HG03108 (cell line): ENCODE measurements around the gene UBAP1L.
"Not testable (repeated sequence)": the region's sequence is repeated elsewhere in the genome, so short reads cannot be mapped to it uniquely, and the experiment has no call there.

Experiments used
- ATAC-seq: cut with Tn5 transposase; IDR thresholded peaks from one replicate; pipeline ENCODE4 v1.9.1; 2021; ENCODE audit warnings: moderate library complexity; ENCODE audit not compliant: unreplicated experiment

Gene UBAP1L

DNA sequence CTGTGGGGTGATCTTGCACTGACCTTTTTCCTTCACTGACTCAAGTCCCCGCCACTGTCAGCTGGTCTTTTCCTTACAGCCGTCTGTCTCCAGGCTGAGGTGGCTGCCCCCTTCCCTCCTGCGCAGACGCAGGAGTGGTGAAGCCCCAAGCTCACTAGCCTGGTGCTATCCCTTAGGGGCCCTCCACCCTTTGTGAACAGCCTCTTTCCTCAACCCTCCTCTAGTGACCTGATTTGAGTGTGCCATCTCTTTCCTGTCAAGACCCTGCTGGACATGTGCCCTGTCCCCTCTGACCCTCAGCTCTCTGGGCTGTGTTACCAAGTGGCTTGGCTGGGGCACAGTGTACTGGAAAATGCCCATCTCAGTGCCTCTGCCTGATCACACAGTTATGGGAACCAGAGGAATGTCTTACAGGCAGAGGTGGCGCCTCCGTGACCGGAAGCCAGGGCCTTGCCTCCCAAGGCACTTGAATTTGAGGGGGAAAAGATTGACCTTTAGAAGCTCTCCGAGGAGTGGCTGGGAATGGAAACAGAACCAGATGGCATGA is 29.7 kb downstream of the UBAP1L start:
- no peak for ATAC-seq

DNA sequence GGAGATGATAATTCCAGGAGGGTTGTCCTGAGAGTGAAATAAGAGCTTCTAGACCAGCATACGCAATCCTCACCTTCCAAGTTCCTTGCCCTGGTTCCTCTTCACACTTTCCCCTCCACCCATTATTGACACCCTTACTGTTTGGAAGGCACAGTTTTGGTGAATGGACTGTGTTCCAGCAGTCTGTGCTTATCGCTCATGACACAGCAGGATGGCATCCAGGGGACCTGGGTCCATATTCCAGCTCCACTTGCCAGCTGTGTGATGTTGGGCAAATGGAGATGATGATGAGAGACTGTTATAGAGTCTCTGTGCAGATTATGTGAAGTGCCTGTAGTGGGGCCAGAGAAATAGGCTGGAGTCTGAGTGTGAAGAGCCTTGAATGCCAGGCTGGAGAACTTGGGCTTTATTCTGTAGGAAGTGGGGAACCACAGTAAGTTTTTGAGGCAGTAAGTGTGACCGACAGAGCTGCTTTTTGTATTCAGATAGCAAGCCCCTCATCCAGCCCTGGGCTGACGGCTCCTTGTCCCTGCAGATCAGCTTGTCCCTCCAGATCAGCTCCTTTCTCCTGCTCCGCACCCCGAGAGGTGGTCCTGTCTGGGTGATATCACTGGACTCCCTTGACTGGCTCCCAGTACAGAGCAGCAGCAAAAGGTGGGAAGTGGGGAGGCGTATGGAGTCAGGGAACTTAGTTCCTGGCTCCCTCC is 30.3 kb downstream of the UBAP1L start:
- no peak for ATAC-seq

DNA sequence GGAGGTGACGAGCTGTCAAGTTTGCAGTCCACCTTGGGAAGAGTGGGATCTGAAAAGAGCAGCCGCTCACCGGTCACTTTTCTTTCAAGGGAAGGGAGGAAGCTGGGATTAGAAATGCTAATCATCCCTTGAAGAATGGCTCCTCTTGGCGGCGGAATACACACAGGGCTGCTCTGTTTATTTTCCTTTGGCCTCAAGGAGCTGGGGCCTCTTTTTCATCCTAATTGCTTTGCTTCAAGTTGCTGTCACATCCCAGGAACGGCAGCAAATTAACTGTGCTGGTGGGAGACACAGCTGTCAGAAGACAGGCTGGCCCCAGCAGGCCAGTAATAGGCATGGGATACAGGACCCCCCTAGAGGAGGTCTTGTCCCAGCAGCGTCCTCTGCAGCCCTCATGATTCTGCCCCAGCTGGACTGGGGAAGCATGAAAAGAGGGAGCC is 31.7 kb downstream of the UBAP1L start:
- no peak for ATAC-seq

DNA sequence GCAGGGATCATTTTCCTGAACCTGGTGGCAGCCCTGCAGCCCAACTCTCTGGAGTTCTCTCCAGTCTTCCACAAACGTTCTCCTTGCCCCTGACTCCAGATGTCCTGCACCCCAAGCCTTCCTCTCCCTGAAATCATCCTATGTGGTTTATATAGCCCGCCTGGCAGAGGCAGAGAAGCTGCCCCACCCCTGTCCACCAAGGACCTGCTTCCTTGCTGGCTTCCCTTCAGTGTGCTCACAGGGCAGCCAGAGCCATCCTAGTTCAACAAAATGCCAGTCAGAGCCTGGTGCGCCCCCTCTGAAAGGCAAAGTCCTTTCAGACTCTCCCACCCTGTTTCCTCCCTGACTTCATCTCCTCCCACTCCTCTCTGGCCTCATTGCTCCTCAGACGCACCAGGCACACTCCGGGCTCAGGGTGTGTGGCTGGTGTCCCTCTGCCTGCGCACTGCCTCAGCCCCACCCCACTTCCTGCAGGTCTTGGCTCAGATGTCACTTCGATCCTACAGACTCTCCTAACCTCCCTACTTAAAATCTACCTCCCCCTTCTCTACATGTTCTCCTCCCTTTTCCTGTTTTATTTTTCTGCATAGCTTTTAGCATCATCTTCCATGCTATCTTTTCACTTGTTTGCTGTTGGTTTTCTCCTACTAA is 32.6 kb downstream of the UBAP1L start:
- ATAC-seq, result no peak

DNA sequence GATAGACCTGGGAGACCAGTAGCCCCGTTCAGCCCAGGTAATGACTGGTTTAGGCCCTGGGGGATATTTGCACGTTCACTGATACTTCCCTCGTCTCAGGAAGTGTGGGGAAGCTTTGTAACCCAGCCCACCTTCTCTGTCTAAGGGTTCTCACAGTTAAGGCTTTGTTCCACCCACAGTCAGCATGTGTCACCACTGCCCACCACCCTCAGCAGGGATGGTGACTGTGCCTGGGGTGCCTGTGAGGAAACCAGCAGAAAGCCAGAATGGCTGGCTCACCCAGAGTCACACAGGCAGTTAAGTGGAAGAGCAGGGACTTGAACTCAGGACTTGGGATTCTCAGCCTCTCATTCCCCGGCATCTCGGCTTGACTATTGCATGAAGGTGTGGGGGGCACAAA is 33.2 kb downstream of the UBAP1L start:
- ATAC-seq, result no peak

DNA sequence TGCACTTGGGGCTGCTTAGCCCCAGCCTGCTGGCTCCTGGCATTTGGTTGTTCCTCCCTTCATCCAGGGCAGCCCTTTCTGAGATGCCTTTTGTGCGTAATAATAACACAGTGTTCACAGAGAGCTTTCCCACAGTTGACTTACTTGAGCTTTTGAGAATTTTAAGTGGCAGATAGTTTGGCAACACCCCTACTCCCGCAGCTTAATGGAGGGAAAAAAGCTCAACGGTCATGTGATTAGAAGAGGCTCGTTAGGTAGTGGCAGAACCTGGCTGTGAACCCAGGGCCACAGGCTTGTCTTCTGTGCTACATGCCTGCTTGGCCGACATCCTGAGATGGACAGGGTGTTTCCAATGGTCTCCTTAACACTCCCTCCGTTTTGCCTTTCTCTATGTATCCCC is 33.7 kb downstream of the UBAP1L start:
- ATAC-seq, result no peak

DNA sequence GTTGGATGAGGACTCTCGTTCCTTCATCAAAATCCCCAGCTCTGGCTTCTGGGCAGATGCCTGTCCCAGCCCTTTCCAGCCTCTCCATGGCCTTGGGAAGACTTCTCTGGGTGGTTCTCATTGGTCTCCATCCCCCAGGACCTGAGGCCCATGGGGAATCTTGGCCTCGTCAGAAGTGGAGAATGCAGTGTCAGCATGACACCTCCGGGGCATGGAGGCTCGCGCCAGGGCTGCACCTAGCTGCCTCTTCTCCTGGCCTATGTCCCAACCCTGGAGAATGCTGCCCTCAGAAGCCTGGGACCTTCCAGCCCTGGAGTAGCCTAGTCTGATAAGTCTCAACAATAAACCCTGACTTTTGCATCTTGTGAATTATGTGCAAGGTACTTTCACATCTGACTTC is 35.4 kb downstream of the UBAP1L start:
- no peak for ATAC-seq

DNA sequence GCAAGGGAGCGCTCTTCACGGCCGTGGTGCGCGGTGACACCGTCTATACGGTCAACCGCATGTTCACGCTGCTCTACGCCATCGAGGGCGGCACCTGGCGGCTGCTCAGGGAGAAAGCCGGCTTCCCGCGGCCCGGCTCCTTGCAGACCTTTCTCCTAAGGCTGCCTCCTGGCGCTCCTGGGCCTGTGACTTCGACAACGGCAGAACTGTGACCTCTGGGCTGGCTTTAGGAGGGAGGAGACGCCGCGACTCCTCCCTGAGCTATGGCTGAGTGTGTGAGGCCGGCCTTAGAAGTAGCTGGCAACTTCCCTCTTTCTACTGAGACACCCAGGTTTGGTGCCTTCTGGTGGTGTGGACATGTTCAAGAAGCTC is 37.0 kb downstream of the UBAP1L start:
- no peak for ATAC-seq

DNA sequence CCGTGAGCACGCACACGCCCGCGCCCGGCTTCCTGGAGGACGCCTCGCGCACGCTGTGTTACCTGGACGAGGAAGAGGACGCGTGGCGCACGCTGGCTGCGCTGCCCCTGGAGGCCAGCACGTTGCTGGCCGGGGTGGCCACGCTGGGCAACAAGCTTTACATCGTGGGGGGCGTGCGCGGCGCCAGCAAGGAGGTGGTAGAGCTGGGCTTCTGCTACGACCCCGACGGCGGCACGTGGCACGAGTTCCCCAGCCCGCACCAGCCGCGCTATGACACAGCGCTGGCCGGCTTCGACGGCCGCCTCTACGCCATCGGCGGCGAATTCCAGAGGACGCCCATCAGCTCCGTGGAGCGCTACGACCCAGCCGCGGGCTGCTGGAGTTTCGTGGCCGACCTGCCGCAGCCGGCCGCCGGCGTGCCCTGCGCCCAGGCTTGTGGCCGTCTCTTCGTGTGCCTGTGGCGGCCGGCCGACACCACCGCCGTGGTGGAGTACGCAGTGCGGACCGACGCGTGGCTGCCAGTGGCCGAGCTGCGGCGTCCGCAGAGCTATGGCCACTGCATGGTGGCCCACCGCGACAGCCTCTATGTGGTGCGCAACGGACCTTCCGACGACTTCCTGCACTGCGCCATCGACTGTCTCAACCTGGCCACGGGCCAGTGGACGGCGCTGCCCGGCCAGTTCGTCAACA is 37.6 kb downstream of the UBAP1L start:
- ATAC-seq, result no peak

DNA sequence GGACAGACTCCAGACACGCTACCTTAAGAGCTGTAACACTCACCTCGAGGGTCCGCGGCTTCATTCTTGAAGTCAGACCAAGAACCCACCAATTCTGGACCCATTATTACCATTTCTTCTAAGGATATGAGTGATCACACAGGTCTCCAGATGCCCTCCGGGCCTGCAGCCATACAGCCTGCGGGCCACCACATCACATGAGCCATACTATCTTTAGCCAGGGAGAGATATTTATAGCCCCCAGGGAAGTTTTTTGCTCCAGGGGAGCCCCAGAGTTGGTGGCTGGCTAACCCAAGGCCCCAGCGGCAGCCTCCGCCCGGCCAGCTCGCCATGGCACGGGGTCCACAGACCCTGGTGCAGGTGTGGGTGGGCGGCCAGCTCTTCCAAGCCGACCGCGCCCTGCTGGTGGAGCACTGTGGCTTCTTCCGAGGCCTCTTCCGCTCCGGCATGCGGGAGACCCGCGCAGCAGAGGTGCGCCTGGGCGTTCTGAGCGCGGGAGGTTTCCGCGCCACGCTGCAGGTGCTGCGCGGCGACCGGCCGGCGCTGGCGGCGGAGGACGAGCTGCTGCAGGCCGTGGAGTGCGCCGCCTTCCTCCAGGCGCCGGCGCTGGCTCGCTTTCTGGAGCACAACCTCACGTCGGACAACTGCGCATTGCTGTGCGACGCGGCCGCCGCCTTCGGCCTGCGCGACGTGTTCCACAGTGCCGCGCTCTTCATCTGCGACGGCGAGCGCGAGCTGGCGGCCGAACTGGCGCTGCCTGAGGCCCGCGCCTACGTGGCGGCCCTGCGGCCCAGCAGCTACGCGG is 38.3 kb downstream of the UBAP1L start, which contains the start of gene KBTBD13:
TSS of gene KBTBD13 (plus strand) at position 261 of the 805 bp plus-strand sequence. CDS start at position 331, 70 bp downstream.
- ATAC-seq, result no peak

DNA sequence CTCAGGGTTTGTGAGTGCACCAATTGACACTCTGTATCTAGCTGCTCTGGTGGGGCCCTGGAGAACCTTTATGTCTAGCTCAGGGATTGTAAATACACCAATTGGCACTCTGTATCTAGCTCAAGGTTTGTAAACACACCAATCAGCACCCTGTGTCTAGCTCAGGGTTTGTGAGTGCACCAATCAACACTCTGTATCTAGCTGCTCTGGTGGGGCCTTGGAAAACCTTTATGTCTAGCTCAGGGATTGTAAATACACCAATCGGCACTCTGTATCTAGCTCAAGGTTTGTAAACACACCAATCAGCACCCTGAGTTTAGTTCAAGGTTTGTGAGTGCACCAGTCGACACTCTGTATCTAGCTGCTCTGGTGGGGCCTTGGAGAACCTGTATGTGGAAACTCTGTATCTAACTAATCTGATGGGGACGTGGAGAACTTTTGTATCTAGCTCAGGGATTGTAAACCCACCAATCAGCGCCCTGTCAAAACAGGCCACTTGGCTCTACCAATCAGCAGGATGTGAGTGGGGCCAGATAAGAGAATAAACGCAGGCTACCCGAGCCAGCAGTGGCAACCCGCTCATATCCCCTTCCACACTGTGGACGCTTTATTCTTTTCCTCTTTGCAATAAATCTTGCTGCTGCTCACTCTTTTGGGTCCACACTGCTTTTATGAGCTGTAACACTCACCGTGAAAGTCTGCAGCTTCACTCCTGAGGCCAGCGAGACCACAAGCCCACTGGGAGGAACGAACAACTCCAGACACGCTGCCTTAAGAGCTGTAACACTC is 39.2 kb downstream of the UBAP1L start:
- ATAC-seq, result not testable (repeated sequence)

DNA sequence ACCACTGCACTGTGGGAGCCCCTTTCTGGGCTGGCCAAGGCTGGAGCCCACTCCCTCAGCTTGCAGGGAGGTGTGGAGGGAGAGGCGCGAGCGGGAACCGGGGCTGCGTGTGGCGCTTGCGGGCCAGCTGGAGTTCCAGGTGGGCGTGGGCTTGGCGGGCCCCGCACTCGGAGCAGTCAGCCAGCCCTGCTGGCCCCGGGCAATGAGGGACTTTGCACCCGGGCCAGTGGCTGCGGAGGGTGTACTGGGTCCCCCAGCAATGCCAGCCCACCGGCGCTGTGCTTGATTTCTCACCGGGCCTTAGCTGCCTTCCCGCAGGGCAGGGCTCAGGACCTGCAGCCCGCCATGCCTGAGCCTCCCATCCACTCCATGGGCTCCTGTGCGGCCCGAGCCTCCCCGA is 40.1 kb downstream of the UBAP1L start:
- ATAC-seq, result not testable (repeated sequence)

DNA sequence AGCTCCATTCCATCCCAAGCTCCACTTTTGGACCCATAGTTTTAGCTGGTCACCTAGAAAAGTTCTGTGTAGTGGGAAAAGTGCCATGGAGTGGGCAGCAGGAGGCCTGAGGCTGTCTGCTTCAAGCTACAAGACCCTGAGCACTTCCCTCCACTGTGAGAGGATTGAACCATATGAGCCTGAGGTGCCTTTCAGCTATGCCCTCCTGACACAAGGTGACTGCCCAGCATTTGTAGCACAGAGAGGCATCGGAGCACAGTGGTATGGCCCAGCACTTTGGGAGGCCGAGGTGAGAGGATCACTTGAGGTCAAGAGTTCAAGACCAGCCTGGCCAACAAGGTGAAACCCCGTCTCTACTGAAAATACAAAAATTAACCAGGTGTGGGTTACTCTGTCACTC is 42.4 kb downstream of the UBAP1L start:
- no peak for ATAC-seq

DNA sequence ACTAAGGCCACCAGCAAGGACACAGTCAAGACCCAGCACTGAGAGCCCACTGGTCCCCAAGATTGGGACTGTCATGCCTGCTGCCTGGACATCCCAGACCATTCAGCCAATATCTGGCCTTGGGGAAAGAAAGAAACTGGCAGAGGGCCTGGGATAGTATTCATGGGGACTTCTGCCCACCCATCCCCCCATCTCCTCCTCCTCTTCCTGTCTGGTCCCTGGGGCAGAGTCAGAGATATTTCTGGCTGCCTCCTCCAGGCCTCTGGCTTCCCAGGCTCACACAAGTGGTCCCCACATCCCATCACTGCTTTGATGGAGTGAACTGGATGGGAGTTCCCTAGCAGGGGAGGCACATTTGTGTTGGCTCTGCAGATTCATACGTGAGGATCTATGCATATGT is 43.0 kb downstream of the UBAP1L start:
- ATAC-seq, result no peak

DNA sequence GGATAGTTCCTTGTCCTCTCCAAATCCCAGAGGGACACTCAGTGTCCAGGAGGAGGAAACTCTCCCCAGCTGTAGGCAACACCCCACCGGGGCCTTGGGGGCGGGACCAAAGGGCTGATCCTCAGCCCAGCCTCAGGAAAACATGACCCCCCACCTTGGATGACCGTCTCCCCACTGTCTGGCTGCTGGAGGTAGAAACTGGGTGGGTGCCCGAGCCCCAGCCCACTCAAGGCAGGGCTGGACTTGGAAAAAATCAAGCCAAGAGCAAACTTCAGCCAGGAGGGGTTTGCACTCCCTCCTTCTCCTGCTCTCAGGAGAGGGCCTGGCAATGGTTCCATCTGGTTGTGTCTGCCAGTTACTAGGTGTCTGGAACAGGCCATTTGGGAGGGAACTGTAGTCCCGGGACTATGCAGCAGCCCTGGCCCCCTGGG is 43.6 kb downstream of the UBAP1L start:
- ATAC-seq, result no peak

DNA sequence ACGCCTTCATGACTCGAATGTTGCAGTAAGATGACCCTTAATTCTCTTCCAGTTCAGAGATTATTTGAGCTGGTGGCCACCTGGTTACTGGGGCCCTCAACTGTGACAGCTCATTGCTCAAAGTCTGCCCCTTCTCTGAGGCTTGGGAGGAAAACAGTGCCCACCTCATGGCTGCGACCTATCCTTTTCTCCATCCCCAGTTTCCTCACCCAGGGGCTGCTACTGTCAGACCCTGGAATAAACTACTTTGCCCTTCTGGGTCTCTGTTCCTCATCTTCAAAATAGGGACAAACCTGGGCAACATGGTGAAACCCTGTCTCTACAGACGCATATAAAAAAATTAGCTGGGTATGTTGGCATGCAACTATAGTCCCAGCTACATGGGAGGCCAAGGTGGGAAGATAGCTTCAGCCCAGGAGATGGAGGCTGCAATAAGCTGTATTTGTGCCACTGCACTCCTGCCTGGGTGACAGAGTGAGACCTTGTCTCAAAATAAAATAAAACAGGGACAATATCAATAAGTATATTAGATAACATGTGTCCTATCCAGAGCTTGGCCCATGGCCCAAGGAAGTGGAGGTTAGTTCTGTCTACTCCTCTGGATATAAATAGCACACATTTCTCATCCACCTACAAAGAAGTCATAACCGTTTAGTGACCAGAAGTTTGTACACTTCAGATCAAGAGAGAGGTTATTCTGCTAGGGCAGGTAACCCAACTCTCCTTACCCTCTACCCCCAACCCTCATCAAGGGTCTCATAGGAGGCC is 45.0 kb downstream of the UBAP1L start:
- ATAC-seq, result no peak

DNA sequence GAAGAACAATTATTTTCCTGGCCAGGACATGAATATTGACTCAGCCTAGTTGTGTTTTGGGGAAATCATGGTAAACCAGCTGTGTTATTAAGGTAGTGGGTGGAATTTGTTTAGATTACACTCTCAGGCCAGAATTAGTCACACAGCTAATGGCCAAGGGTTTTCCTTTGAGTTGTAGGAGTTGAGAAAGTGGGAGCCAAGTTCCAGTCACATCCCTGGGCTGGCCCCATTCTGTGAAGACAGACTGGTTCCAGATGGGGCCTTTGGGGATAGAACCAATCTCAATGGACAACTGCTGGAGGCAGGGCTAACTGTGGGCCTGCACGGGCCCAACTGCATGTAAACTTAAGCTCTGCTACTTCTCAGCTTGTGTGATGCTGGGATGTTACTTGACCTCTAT is 45.8 kb downstream of the UBAP1L start:
- ATAC-seq, result no peak

DNA sequence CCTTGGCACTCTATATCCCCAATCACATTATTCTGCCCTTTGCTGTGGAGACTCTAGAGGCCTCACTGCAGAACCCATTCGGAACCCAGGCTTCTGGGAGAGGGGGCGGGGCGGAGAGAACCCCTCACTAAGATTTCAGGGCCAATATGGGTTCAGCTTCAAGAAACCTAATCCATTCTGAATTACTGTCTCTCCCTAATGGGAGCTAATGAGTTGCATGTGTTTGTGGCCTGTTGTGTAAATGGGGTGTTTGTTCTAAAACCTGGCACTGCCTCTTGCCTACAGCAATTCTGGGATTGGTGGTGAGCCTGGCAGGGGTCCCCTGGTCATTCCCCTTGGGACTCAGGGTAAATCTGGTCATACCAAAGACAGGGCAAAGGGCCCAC is 46.6 kb downstream of the UBAP1L start:
- ATAC-seq, result no peak

DNA sequence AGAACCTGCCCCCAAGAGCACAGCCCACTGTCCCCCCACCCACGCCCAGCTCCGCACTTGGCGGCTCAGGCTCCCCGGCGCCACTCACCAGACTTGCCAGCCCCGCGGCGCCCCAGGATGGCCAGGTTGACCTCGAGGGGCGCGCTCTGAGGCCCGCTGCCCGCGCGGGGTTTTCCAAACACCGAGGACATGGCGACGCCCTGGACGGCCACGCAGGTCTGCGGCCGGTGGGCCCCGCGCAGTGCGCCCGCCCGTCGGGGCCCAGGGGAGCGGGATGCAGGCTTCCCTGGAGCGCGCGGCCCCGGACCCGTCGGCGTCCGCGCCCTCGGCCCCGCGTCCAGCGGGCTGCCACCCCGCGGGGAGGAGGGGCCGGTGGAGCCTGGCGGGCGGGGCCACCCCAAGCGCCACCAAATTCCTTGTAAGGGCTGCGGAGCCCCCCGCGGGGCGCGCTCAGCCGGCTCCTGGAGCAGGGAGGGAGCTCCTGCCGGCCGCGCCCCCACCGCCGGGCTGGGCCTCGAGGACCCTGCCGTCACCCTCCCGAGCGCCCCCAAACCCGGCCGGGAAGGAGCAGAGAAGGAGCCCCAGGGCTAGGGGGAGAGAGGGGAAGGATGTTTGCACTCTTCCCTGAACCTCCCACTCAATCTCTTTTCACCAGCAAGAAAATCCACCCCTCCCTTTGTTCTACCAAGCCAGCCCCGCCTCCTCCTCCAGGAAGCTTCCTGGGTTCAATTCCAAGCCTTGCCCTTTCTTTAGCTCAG is 47.2 kb downstream of the UBAP1L start, which contains the start of gene RASL12:
TSS of gene RASL12 (minus strand) at position 347 of the 758 bp plus-strand sequence. CDS start at position 191, 156 bp downstream.
- ATAC-seq, result no peak
